K562 (cell line): ENCODE results near the gene TJP2. TPM values are rescaled to one million over a fixed set of nuclear protein-coding genes. Genes with fewer than 3 reads are reported as not detected.

ENCODE experiments used
- ATAC-seq: fragments of 200-7000 bp; cut with Tn5 transposase; 3 replicates; pipeline ENCODE4 v1.9.1; 2020; ENCODE audit warnings: moderate library complexity
- BruUV-seq: library from RNA; stranded (reverse); fragments of 400-500 nt; replicated peaks from 2 replicates; lab custom pipeline; 2021; lab: Mats Ljungman, UMichigan
- CTCF ChIA-PET: fragments of 300-600 bp; formaldehyde crosslinking; extraction: SDS; loops from one replicate; lab custom pipeline; 2021; ENCODE audit warnings: low intra/inter-chr PET ratio; lab: Yijun Ruan, JAX
- POLR2A ChIA-PET: fragments of 300-600, 350-650 bp; sonication (Branson Sonifier 250); formaldehyde crosslinking; extraction: SDS; loops from one replicate; lab custom pipeline; 2021; ENCODE audit warnings: antibody characterized with exemption, inconsistent platforms; lab: Yijun Ruan, JAX
- DNase-seq, 4 experiments: peaks; one replicate each; pipeline versions ENCODE4 v3.0.0 to v3.0.0-alpha.2; 2011 to 2018; ENCODE audit warnings: low spot score in 3 of 4, mixed read lengths in 3 of 4; ENCODE audit errors: extremely low read depth in 1 of 4
- FAIRE-seq: peaks from 2 replicates; lab custom pipeline; 2011; peaks lifted over from hg19 to GRCh38; lab: Jason Lieb, UNC
- H2AFZ ChIP-seq: 2 replicates; pipeline ENCODE4 v1.6.0; 2011; ENCODE audit warnings: low read depth, low read length, control low read depth, inconsistent platforms
- H3K27ac ChIP-seq: fragments of 200-600 bp; 3 replicates; pipeline ENCODE4 v1.8.0; 2011; ENCODE audit warnings: low read depth, mild to moderate bottlenecking, control low read depth, inconsistent platforms, low read length, moderate library complexity, mixed read lengths; ENCODE audit errors: extremely low read depth
- H3K27me3 ChIP-seq, 2 experiments: fragments of 300-600 bp in 1 of 2; 2 replicates in 1 of 2; 3 replicates in 1 of 2; pipeline versions ENCODE4 v1.6.0 to v1.8.0; 2011; ENCODE audit warnings: inconsistent platforms in 2 of 2, low read length in 2 of 2, mild to moderate bottlenecking in 1 of 2, mixed read lengths in 1 of 2, moderate library complexity in 1 of 2; ENCODE audit not compliant: control insufficient read depth in 2 of 2, insufficient read depth in 2 of 2
- H3K36me3 ChIP-seq: fragments of 300-600 bp; 3 replicates; pipeline ENCODE4 v1.8.0; 2011; ENCODE audit warnings: mild to moderate bottlenecking, low read length, inconsistent platforms; ENCODE audit not compliant: control insufficient read depth, insufficient read depth
- H3K4me1 ChIP-seq, 2 experiments: fragments of 200-600 bp in 1 of 2; replicated peaks in 1 of 2; 2 replicates in 1 of 2; 3 replicates in 1 of 2; pipeline versions ENCODE4 v1.5.1 to v1.8.0; 2011; ENCODE audit warnings: inconsistent platforms in 2 of 2, low read length in 2 of 2, mild to moderate bottlenecking in 1 of 2, mixed read lengths in 1 of 2, moderate library complexity in 1 of 2; ENCODE audit not compliant: control insufficient read depth in 2 of 2, insufficient read depth in 2 of 2
- H3K4me2 ChIP-seq: 2 replicates; pipeline ENCODE4 v1.6.1; 2011; ENCODE audit warnings: low read length, control low read depth, inconsistent platforms, mixed read lengths; ENCODE audit not compliant: insufficient read depth
- H3K4me3 ChIP-seq: fragments of 200-600 bp; sonication (generic), shearing (Covaris generic); 2 replicates; pipeline ENCODE4 v1.5.1; 2016; ENCODE audit warnings: control low read depth, inconsistent platforms
- H3K79me2 ChIP-seq: fragments of 200-600 bp; 3 replicates; pipeline ENCODE4 v1.8.0; 2011; ENCODE audit warnings: low read length, inconsistent platforms; ENCODE audit not compliant: control insufficient read depth, insufficient read depth
- H3K9ac ChIP-seq, 2 experiments: 2 replicates each; pipeline versions ENCODE4 v1.6.0 to v1.6.1; 2011; ENCODE audit warnings: low read depth in 2 of 2, low read length in 2 of 2, control low read depth in 1 of 2, inconsistent platforms in 1 of 2, mild to moderate bottlenecking in 1 of 2, mixed read lengths in 1 of 2; ENCODE audit not compliant: insufficient read depth in 1 of 2
- H3K9me1 ChIP-seq: one replicate; pipeline ENCODE4 v1.6.0; 2011; ENCODE audit warnings: inconsistent platforms, mild to moderate bottlenecking, low read length, moderate library complexity; ENCODE audit not compliant: control insufficient read depth, insufficient read depth
- H3K9me3 ChIP-seq: replicated peaks from 2 replicates; pipeline ENCODE4 v1.5.1; 2011; ENCODE audit warnings: low read depth, low read length, inconsistent platforms; ENCODE audit not compliant: control insufficient read depth, insufficient read depth
- H4K20me1 ChIP-seq: replicated peaks from 2 replicates; pipeline ENCODE4 v1.6.1; 2011; ENCODE audit warnings: low read length, inconsistent platforms, mixed read lengths; ENCODE audit not compliant: control insufficient read depth, insufficient read depth
- AFF4 ChIP-seq: sonication (generic); formaldehyde crosslinking; IDR thresholded peaks from 2 replicates; pipeline ENCODE4 v1.8.0; 2023; ENCODE audit warnings: mild to moderate bottlenecking, missing genetic modification reagents
- BRD4 ChIP-seq: fragments of 200-600 bp; sonication (generic); IDR thresholded peaks from 2 replicates; pipeline ENCODE4 v1.6.1; 2017; ENCODE audit warnings: inconsistent platforms
- CC2D1A ChIP-seq: fragments of 450-650 bp; IDR thresholded peaks from 2 replicates; pipeline ENCODE4 v1.6.1; 2017; ENCODE audit warnings: mild to moderate bottlenecking
- CEBPG ChIP-seq, 3 experiments: fragments of 200-800 bp in 1 of 3; sonication (Bioruptor generic) in 1 of 3; sonication (generic) in 1 of 3; formaldehyde crosslinking in 1 of 3; IDR thresholded peaks in 2 of 3; conservative IDR thresholded peaks in 1 of 3; 2 replicates each; pipeline versions ENCODE4 v1.6.1 to v1.8.0; 2016 to 2022; ENCODE audit warnings: missing compliant biosample characterization in 2 of 3, missing genetic modification characterization in 2 of 3, mild to moderate bottlenecking in 1 of 3, missing genetic modification reagents in 1 of 3
- ETV6 ChIP-seq, 3 experiments: fragments of 150-350 bp in 1 of 3; sonication (generic) in 1 of 3; formaldehyde crosslinking in 1 of 3; IDR thresholded peaks; 2 replicates each; pipeline versions ENCODE4 v1.6.1 to v1.8.0; 2014 to 2022; ENCODE audit warnings: borderline replicate concordance in 2 of 3, low read depth in 2 of 3, antibody characterized with exemption in 1 of 3, low read length in 1 of 3, mild to moderate bottlenecking in 1 of 3, missing genetic modification reagents in 1 of 3
- FOSL1 ChIP-seq: fragments of 200-800 bp; sonication (Bioruptor generic); conservative IDR thresholded peaks from 2 replicates; pipeline ENCODE4 v1.6.1; 2016; ENCODE audit warnings: missing genetic modification characterization, missing compliant biosample characterization
- RBM22 ChIP-seq: fragments of 200-400 bp; formaldehyde crosslinking; IDR thresholded peaks from 2 replicates; pipeline ENCODE4 v1.6.1; 2018; ENCODE audit warnings: low read length, low read depth; ENCODE audit not compliant: poor library complexity, severe bottlenecking
- RBM34 ChIP-seq: fragments of 200-400 bp; formaldehyde crosslinking; IDR thresholded peaks from 2 replicates; pipeline ENCODE4 v1.6.1; 2018; ENCODE audit warnings: low read length, borderline replicate concordance; ENCODE audit not compliant: insufficient read depth
- STAT5A ChIP-seq: IDR thresholded peaks from 2 replicates; pipeline ENCODE4 v1.6.1; 2012; ENCODE audit warnings: low read length, inconsistent platforms, borderline replicate concordance
- TAF7 ChIP-seq: fragments of 450-650 bp; IDR thresholded peaks from 2 replicates; pipeline ENCODE4 v1.6.1; 2016; ENCODE audit warnings: missing genetic modification characterization, missing compliant biosample characterization
- ZNF668 ChIP-seq: fragments of 250-450 bp; sonication (Bioruptor Pico); IDR thresholded peaks from 2 replicates; pipeline ENCODE4 v1.8.0; 2022; ENCODE audit warnings: mild to moderate bottlenecking, inconsistent platforms
- WGBS: fragments of 100-300 bp; shearing (Covaris generic); methylation state at CpG from one replicate; pipeline ENCODE4 v1.1.6; 2016; ENCODE audit warnings: low coverage, mixed read lengths; ENCODE audit not compliant: insufficient coverage; ENCODE audit errors: missing lambda C conversion rate; 5-methylcytosine and 5-hydroxymethylcytosine counted together
- in situ Hi-C: fragments of 300-500 bp; cut with MboI; formaldehyde crosslinking; loops from 4 replicates; pipeline ENCODE4 v1.15.0; 2018; ENCODE audit warnings: inconsistent platforms, mixed read lengths
- intact Hi-C: fragments of 100-400 bp; cut with micrococcal nuclease; formaldehyde crosslinking; loops from 2 replicates; pipeline ENCODE4 v1.14.2; 2022
- polyA plus RNA-seq, 8 experiments: library from polyadenylated mRNA; depleted of rRNA in 4 of 8; stranded (reverse) in 5 of 8; unstranded in 3 of 8; fragments of >200 nt; fragmentation: Nextera tagmentation in 2 of 8; fragmentation: Illumina TruSeq in 1 of 8; extraction: Ambion mirVana in 2 of 8; extraction: Trizol in 1 of 8; gene quantifications; 2 replicates each; pipeline versions ENCODE4 v1.2.1 to v1.2.3, GENCODE V29; 2011 to 2014; ENCODE audit warnings: inconsistent platforms in 1 of 8, missing spikeins in 1 of 8
- total RNA-seq, 7 experiments: library from RNA; depleted of rRNA in 6 of 7; stranded (reverse); fragments of >200 nt in 6 of 7; fragmentation: Illumina TruSeq in 2 of 7; extraction: Trizol in 2 of 7; gene quantifications; 2 replicates each; pipeline versions ENCODE4 v1.2.1 to v1.2.3, GENCODE V29; 2011 to 2021; ENCODE audit warnings: low replicate concordance in 1 of 7
- TF ChIP-seq, protein P1 (sequence below): fragments of 250-450 bp; sonication (Bioruptor Pico); IDR thresholded peaks from 2 replicates; pipeline ENCODE4 v1.5.1; 2021; ENCODE audit warnings: mild to moderate bottlenecking
- TF ChIP-seq, protein P2 (sequence below): fragments of 450-650 bp; IDR thresholded peaks from 2 replicates; pipeline ENCODE4 v1.6.1; 2016; ENCODE audit warnings: missing biosample characterization, missing genetic modification characterization

TJP2 gene
- total and polyA plus RNA-seq, 9 of the 15 experiments (the other 6 are each of a cell fraction or from before 2014, with no cell fraction given) = 4.0 to 24.1 (median 16.8) TPM

DNA sequence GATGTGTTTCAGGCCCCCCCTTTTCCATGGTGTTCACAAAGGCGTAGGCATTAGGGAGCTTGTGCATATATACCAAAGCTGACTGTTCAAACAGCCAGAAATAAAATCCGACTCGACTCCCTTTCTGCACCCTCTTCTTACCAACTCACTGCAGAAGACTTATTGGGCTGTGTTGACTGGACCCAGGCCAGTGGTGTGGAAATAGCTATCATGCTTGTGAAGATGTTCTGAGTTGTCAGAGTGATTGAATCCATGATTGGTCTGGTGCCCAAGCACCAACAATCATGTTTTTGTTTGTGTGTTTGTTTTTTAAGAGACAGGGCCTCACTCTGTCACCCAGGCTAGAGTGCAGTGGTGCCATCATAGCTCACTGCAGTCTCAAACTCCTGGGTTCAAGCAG is 21.6 kb downstream of the TJP2 start (continued):
- TF ChIP-seq RBM22 = no peak
- TF ChIP-seq ETV6 (IDR thresholded peaks at IDR 0.05; ENCODE audit: borderline replicate concordance in 1 of 2, low read depth in 2 of 2, low read length in 1 of 2) = no peak
- no peak for TF ChIP-seq ETV6 (CRISPR knock-in tag; IDR thresholded peaks at IDR 0.05; ENCODE audit: borderline replicate concordance)
- TF ChIP-seq CEBPG (CRISPR knock-in tag; IDR thresholded peaks at IDR 0.05) = no peak
- TF ChIP-seq CEBPG (tag; conservative IDR thresholded peaks at IDR 0.05 in 1 of 2, IDR thresholded peaks at IDR 0.05 in 1 of 2) = no peak
- no peak for TF ChIP-seq BRD4

GRCh38 chr9:69197687-69198086 is 23.6 kb downstream of the TJP2 start:
- in situ Hi-C loops = loop anchor here (5.0 kb wide), 1 partner anchor 140 kb away; no protein-coding TSS in a partner anchor
- no peak for ATAC-seq
- no TSS peak for BruUV-seq

More at GRCh38 chr9:69197687-69198086, 23.6 kb downstream of the TJP2 start:
- 94% methylated on average over 4 of the region's 4 CpGs for WGBS
- Histone ChIP-seq H3K27ac (no peak overlapping the region), H3K9me3 (no peaks in the 10 kb centered on the region), H3K9me1 (no peaks in the 10 kb centered on the region), H2AFZ (no peak overlapping the region), H3K4me2 (no peak overlapping the region), H3K36me3 (no peaks in the 10 kb centered on the region; the same call in 2 of the 3 replicates), H3K27me3 (no peaks in the 10 kb centered on the region), H3K4me3 (no peak overlapping the region), H4K20me1 (no peaks in the 10 kb centered on the region; the same call in 1 of the 2 replicates), H3K9ac (peak overlapping the region in 1 of 2 experiments; percentile 52; a peak in 1 of 4 replicates), H3K4me1 (peaks cover 6 to 23% of the 10 kb centered on the region in 2 experiments; a peak in 4 of 5 replicates), H3K79me2 (peaks cover 37% of the 10 kb centered on the region)
- no peak for TF ChIP-seq CC2D1A
- no peak for TF ChIP-seq AFF4 (CRISPR knock-in tag)
- TF ChIP-seq, protein P1, sequence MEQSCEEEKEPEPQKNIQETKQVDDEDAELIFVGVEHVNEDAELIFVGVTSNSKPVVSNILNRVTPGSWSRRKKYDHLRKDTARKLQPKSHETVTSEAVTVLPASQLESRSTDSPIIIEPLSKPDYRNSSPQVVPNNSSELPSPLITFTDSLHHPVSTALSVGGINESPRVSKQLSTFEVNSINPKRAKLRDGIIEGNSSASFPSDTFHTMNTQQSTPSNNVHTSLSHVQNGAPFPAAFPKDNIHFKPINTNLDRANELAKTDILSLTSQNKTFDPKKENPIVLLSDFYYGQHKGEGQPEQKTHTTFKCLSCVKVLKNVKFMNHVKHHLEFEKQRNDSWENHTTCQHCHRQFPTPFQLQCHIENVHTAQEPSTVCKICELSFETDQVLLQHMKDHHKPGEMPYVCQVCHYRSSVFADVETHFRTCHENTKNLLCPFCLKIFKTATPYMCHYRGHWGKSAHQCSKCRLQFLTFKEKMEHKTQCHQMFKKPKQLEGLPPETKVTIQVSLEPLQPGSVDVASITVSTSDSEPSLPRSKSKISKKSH = no peak
- no peak for TF ChIP-seq STAT5A
- TF ChIP-seq RBM34 = no peak
- TF ChIP-seq, protein P2, sequence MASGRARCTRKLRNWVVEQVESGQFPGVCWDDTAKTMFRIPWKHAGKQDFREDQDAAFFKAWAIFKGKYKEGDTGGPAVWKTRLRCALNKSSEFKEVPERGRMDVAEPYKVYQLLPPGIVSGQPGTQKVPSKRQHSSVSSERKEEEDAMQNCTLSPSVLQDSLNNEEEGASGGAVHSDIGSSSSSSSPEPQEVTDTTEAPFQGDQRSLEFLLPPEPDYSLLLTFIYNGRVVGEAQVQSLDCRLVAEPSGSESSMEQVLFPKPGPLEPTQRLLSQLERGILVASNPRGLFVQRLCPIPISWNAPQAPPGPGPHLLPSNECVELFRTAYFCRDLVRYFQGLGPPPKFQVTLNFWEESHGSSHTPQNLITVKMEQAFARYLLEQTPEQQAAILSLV (tag) = no peak
- TF ChIP-seq TAF7 (tag) = no peak
- TF ChIP-seq ZNF668 (CRISPR knock-in tag) = no peak
- no peak for TF ChIP-seq FOSL1
- POLR2A ChIA-PET = interaction anchor here (1.5 to 1.8 kb wide), 3 partner anchors 10 to 15 kb away, joined by 3 to 5 read pairs (median 4); no protein-coding TSS in a partner anchor
- intact Hi-C loops = no loop called here
- FAIRE-seq (no peak), DNase-seq (no peak)
- CTCF ChIA-PET = no interaction called here
